ENCODE data around the gene SON. TPM values are rescaled to one million over a fixed set of nuclear protein-coding genes. Genes with fewer than 3 reads are reported as not detected.

The SON gene
- total and polyA plus RNA-seq, 2 of the 13 experiments (the other 11 are each of a cell fraction or from before 2014, with no cell fraction given): 61.3 to 78.3 TPM

DNA sequence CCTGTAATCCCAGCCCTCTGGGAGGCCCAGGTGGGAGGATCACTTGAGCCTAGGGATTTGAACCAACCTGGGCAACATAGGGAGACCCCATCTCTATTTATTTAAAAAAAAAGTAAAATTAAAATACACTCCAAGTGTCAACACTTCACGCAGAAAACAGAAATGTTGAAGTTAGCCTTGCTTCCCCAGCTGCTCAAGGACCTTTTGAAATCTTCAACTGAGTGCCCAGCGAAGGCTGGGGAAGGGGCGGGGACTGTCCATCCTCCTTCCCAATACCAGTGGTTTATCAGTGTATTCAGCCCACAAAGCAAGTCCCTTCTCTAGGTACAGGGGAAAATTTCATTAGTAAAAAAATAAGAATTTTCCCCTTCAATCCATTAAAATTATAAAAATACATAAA lies 49.1 kb upstream of the SON start (continued):
- TF ChIP-seq, protein P1, sequence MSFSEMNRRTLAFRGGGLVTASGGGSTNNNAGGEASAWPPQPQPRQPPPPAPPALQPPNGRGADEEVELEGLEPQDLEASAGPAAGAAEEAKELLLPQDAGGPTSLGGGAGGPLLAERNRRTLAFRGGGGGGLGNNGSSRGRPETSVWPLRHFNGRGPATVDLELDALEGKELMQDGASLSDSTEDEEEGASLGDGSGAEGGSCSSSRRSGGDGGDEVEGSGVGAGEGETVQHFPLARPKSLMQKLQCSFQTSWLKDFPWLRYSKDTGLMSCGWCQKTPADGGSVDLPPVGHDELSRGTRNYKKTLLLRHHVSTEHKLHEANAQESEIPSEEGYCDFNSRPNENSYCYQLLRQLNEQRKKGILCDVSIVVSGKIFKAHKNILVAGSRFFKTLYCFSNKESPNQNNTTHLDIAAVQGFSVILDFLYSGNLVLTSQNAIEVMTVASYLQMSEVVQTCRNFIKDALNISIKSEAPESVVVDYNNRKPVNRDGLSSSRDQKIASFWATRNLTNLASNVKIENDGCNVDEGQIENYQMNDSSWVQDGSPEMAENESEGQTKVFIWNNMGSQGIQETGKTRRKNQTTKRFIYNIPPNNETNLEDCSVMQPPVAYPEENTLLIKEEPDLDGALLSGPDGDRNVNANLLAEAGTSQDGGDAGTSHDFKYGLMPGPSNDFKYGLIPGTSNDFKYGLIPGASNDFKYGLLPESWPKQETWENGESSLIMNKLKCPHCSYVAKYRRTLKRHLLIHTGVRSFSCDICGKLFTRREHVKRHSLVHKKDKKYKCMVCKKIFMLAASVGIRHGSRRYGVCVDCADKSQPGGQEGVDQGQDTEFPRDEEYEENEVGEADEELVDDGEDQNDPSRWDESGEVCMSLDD (CRISPR knock-in tag; IDR thresholded peaks at IDR 0.05; ENCODE audit: borderline replicate concordance): no peak
- no peak for TF ChIP-seq NFKB2 (CRISPR knock-in tag; IDR thresholded peaks at IDR 0.05; ENCODE audit: borderline replicate concordance)
- TF ChIP-seq ZNF33A (CRISPR knock-in tag; IDR thresholded peaks at IDR 0.05; ENCODE audit: borderline replicate concordance): no peak
- TF ChIP-seq, protein P2, sequence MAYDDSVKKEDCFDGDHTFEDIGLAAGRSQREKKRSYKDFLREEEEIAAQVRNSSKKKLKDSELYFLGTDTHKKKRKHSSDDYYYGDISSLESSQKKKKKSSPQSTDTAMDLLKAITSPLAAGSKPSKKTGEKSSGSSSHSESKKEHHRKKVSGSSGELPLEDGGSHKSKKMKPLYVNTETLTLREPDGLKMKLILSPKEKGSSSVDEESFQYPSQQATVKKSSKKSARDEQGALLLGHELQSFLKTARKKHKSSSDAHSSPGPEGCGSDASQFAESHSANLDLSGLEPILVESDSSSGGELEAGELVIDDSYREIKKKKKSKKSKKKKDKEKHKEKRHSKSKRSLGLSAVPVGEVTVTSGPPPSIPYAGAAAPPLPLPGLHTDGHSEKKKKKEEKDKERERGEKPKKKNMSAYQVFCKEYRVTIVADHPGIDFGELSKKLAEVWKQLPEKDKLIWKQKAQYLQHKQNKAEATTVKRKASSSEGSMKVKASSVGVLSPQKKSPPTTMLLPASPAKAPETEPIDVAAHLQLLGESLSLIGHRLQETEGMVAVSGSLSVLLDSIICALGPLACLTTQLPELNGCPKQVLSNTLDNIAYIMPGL (CRISPR knock-in tag; IDR thresholded peaks at IDR 0.05; ENCODE audit: borderline replicate concordance in 1 of 2, low read depth in 1 of 2): no peak
- TF ChIP-seq, protein P3, sequence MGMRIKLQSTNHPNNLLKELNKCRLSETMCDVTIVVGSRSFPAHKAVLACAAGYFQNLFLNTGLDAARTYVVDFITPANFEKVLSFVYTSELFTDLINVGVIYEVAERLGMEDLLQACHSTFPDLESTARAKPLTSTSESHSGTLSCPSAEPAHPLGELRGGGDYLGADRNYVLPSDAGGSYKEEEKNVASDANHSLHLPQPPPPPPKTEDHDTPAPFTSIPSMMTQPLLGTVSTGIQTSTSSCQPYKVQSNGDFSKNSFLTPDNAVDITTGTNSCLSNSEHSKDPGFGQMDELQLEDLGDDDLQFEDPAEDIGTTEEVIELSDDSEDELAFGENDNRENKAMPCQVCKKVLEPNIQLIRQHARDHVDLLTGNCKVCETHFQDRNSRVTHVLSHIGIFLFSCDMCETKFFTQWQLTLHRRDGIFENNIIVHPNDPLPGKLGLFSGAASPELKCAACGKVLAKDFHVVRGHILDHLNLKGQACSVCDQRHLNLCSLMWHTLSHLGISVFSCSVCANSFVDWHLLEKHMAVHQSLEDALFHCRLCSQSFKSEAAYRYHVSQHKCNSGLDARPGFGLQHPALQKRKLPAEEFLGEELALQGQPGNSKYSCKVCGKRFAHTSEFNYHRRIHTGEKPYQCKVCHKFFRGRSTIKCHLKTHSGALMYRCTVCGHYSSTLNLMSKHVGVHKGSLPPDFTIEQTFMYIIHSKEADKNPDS (CRISPR knock-in tag; IDR thresholded peaks at IDR 0.05): no peak

All from HepG2 (cell line).